D721Med (cell line): ENCODE results near the gene COX8A.

Source experiments
- DNase-seq: peaks from one replicate; pipeline ENCODE4 v3.0.0; 2011; ENCODE audit warnings: low spot score; ENCODE audit not compliant: insufficient read length
- FAIRE-seq: peaks from 2 replicates; lab custom pipeline; 2011; peaks lifted over from hg19 to GRCh38; lab: Jason Lieb, UNC
- CTCF ChIP-seq: IDR thresholded peaks from 2 replicates; pipeline ENCODE4 v1.5.1; 2012; ENCODE audit warnings: mild to moderate bottlenecking, control low read depth; ENCODE audit not compliant: insufficient read depth; ENCODE audit errors: missing control alignments

Gene COX8A

GRCh38 chr11:64022125-64022784 lies 47.8 kb downstream of the COX8A start:
- TF ChIP-seq CTCF: no peak
- DNase-seq (no peak), FAIRE-seq (no peak)

- TF ChIP-seq CTCF: no peak
These were observed 49.6 kb downstream of the COX8A start for GRCh38 chr11:64023712-64024710.

GRCh38 chr11:64025205-64025604 lies 50.8 kb downstream of the COX8A start:
- FAIRE-seq (no peak), DNase-seq (no peak)
- no peak for TF ChIP-seq CTCF

More at GRCh38 chr11:64023712-64024710, 49.6 kb downstream of the COX8A start:
- DNase-seq: no peak
- no peak for FAIRE-seq
